8988T (cell line): ENCODE data around the gene DCAF4.
A peak's percentile ranks its signal among the peaks of the same experiment; 100 is the strongest.

Experiments
- DNase-seq: peaks from one replicate; pipeline ENCODE4 v3.0.0; 2011

Gene DCAF4

GRCh38 chr14:72926292-72927028 is at the start of gene DCAF4:
TSS of gene DCAF4 (plus strand) at chr14:72926464. CDS start at chr14:72937979, 11,515 bp downstream.
- peak; percentile 92 for DNase-seq

- DNase-seq: no peak
Observed at GRCh38 chr14:72876710-72877063, 49.6 kb upstream of the DCAF4 start.

- no peak for DNase-seq
Observed at GRCh38 chr14:72878746-72879145, 47.5 kb upstream of the DCAF4 start.

- no peak for DNase-seq
Observed at GRCh38 chr14:72879431-72879830, 46.8 kb upstream of the DCAF4 start.

GRCh38 chr14:72880164-72880563 is 46.1 kb upstream of the DCAF4 start:
- DNase-seq: no peak

- no peak for DNase-seq
Observed at GRCh38 chr14:72880820-72881219, 45.4 kb upstream of the DCAF4 start.

GRCh38 chr14:72881543-72881942 is 44.7 kb upstream of the DCAF4 start:
- no peak for DNase-seq

GRCh38 chr14:72882047-72882446 is 44.2 kb upstream of the DCAF4 start:
- DNase-seq: no peak

GRCh38 chr14:72882463-72882862 is 43.8 kb upstream of the DCAF4 start:
- DNase-seq: no peak

GRCh38 chr14:72883109-72883508 is 43.2 kb upstream of the DCAF4 start:
- DNase-seq: no peak

- no peak for DNase-seq
Observed at GRCh38 chr14:72883961-72884360, 42.3 kb upstream of the DCAF4 start.

- DNase-seq: no peak
Observed at GRCh38 chr14:72884386-72884785, 41.9 kb upstream of the DCAF4 start.

- DNase-seq: no peak
Observed at GRCh38 chr14:72887514-72887913, 38.8 kb upstream of the DCAF4 start.

- no peak for DNase-seq
Observed at GRCh38 chr14:72888192-72888591, 38.1 kb upstream of the DCAF4 start.

GRCh38 chr14:72888636-72889201 is 37.5 kb upstream of the DCAF4 start:
- DNase-seq: no peak

- DNase-seq: no peak
Observed at GRCh38 chr14:72889366-72889765, 36.9 kb upstream of the DCAF4 start.

GRCh38 chr14:72891666-72892102 is 34.6 kb upstream of the DCAF4 start:
- DNase-seq: no peak

- DNase-seq: peak; percentile 45
Observed at GRCh38 chr14:72892103-72892878, 34.0 kb upstream of the DCAF4 start.

GRCh38 chr14:72892879-72893635 is 33.2 kb upstream of the DCAF4 start:
- DNase-seq: peak; percentile 35

- DNase-seq: peak; percentile 91
Observed at GRCh38 chr14:72893636-72894322, 32.5 kb upstream of the DCAF4 start, which contains the start of gene DPF3. TSS of gene DPF3 (minus strand) at chr14:72894101. CDS start at chr14:72894088, 13 bp downstream.

- DNase-seq: no peak
Observed at GRCh38 chr14:72894323-72894622, 32.0 kb upstream of the DCAF4 start.

- no peak for DNase-seq
Observed at GRCh38 chr14:72894623-72895378, 31.5 kb upstream of the DCAF4 start.
